H54 (cell line): Measurements from ENCODE around the gene SLC4A11.
"Not testable (repeated sequence)": the region's sequence is repeated elsewhere in the genome, so short reads cannot be mapped to it uniquely, and the experiment has no call there.

Source experiments
- DNase-seq: peaks from one replicate; pipeline ENCODE4 v3.0.0; 2011; ENCODE audit warnings: low spot score, mixed read lengths; ENCODE audit not compliant: insufficient read length
- FAIRE-seq: peaks from 3 replicates; lab custom pipeline; 2011; peaks lifted over from hg19 to GRCh38; lab: Jason Lieb, UNC
- POLR2A ChIP-seq: IDR thresholded peaks from 2 replicates; pipeline ENCODE4 v1.6.1; 2011; ENCODE audit warnings: low read depth, mild to moderate bottlenecking, low read length

SLC4A11 gene

DNA sequence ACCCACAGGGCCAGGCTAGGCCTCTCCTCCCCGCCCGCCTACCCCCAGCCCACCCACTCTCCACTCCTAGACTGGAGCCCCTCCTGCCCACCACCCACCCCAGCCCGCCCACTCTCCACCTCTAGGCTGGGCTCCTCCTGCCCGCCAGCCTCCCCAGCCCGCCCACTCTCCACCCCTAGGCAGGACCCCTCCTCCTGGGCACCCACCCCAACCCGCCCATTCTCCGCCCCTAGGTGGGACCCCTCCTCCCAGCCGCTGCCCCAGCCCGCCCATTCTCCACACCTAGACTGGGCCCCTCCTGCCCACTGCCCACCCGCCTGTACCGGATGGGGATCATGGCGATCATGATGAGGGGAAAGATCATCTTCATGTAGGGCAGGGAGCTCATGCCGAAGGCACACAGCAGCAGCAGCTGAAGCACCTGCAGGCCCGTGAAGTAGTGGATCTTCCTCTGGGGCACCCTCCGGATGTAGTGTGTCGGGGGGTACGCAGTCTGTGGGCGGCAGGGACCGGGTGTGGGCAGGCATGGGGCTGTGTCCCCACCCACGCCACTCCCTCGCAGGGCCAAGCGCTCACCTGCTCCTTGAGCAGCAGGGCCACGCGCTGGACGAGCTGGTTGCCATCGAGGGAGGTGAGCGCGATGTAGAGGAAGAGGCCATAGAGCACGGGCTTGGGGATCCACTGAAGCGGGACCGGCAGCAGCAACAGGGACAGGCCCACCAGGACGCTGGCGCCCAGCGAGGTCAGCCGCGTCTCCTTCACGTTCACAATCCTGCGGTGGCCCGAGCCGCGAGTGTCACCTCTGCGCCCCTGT lies 10.8 kb downstream of the SLC4A11 start:
- no peak for FAIRE-seq

GRCh38 chr20:3227506-3227905 lies 11.5 kb downstream of the SLC4A11 start:
- TF ChIP-seq POLR2A: no peak
- FAIRE-seq: no peak
- no peak for DNase-seq

More for the DNA sequence above, 10.8 kb downstream of the SLC4A11 start:
- no peak for DNase-seq
- no peak for TF ChIP-seq POLR2A

DNA sequence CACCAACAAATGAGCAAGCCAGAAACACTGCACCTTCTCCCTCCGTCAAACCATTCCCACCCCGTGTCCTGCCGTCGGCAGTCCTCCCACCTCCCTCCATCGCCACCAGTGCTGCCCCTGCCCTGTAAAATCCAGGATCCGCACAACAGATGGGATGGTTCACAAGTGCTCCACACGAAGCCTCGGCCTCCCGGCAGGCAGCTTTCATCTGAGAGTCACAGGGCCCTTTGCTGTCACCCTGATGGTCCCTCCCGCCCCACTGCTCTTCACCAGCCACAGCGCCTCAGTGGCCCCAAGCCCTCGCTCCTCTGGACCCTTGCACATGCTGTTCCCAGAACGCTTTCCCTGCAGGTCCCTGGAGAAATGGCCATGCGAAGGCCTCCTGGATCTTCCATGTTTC lies 12.1 kb downstream of the SLC4A11 start:
- TF ChIP-seq POLR2A: no peak
- DNase-seq: no peak
- no peak for FAIRE-seq

- TF ChIP-seq POLR2A: no peak
- DNase-seq (no peak), FAIRE-seq (no peak)
Observed at GRCh38 chr20:3226093-3226492, 12.9 kb downstream of the SLC4A11 start.

GRCh38 chr20:3224681-3225421 lies 14.1 kb downstream of the SLC4A11 start:
- DNase-seq (no peak), FAIRE-seq (no peak)
- no peak for TF ChIP-seq POLR2A

DNA sequence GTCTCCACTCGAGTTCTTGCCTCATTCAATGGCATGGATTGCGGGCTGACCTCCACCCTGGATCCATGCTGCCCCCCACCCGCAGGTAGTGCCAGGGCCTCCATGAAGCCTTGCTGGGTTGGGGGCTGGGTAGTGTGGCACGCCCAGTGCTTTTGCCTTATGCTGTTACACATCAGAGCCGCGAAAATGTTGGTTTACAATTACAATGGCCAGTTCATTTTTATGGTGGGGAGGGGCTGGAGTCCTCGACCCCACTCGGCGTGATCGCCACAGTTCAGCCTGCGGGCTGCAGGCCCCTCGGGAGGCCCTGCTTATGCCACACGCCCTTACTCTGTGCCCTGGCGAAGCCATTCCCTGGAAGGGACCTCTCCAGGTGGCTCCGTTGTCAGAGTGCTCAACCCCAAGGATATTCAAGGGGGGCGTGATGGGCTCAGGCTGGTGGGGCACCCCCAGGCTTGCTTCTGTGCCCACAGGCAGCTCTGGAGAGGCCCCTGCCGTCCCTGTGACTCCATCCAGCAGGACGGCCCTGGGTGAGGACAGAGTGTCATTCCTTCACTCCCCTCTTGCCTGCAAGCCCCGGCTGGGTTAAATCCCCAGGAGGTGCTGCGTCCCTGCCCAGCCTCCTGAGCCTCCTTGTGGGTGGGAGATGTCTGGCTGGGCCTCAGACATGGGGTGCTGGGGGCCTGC lies 14.9 kb downstream of the SLC4A11 start:
- TF ChIP-seq POLR2A: no peak
- FAIRE-seq (no peak), DNase-seq (no peak)

DNA sequence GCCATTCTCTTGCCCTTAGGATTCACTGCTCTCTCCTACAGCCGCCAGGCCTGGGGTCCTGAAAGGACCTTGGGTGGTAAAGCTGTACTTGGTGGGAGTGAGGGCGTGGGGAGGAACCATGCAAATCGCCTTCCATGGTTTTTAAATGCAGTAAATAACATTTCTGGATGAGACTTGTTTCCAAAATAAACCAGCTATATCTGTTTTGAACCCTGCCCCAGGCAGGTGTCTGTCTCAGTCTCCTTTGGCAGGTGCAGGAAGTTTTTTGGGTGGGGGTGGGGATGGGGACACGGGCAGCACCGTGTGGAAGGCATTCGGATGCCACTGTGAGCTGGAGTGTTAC lies 15.4 kb downstream of the SLC4A11 start:
- DNase-seq (no peak), FAIRE-seq (no peak)
- TF ChIP-seq POLR2A: no peak

DNA sequence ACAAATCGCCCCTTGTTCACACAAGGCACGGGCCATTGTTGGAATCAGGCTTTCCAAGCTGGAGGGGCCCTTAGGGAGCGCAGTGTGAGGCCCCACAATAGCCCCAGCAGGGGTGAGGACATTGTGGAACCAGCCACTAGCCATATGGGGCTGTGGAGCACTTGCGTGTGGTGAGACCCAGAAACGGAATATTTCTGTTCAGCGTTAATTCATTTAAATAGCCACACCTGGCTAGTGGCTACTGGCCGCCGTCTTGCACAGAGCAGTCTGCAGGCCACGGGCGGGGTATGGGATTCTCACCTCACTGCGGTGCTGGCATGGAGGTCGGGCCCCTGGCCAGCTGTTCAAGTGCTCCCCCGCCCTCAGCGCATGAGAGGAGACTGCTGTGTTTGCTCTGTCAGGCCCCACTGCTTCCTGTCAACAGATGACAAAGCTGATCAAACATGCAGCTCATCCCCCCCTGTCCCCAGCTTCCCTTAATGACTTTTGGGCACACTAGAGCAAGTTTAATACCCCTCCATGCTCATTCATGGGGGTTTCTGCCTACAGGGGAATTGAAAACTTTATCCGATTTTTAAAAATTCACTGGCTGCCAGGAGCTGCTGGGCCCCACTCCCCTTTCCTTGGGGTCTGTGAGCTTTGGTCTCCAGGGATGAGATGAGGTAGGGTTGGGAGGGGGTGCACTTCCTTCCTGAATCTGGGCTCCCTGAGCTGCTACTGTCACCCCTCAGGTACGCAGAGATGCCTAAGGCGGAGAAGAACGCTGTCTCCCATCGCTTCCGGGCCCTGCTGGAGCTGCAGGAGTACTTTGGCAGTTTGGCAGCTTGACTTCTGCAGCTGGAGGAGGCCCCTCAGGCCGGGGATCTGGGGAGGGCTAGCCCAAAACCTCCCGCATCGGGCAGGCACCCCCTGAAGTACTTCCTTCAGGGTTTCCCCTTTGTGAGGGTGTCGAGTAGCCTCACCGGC lies 16.1 kb downstream of the SLC4A11 start:
- no peak for DNase-seq
- no peak for FAIRE-seq
- TF ChIP-seq POLR2A: no peak

DNA sequence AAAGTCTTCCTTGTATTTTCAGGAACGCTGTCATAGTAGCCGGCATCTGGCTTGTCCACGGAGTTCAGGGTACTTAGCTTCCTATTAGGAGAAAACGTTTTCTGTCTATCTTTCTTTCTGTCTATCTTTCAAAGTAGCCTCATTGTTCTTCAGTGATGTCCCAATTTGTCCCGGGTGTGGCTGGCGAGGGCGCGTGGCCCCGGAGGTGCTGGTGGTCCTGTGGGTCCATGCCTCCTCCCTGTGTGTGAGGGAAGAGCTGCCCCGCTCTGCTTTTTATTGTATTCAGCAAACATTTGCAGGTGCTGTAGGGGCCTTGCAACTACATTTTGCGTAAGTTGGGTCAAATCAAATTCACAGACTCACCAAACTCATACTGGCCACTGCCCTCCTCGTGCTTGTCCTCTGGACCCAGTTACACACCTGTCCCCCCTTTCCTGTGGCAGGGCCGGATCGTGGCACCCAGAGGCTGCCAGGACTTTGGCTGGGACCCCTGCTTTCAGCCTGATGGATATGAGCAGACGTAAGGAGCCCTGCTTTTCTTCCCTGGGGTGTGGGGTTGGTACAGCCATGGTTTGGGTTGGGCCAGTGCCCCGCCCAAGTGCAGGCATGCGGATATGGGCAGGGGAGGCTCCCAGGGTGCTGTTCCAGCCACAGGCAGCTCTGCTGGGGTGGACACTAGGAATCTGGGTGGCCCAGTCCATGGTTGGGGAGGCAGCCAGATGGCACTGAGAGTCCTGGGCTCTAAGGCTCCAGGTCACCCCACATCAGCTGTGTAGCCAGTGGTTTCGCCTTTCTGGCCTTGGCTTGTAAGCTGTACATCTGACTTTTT lies 17.4 kb downstream of the SLC4A11 start:
- TF ChIP-seq POLR2A: no peak
- DNase-seq: no peak
- no peak for FAIRE-seq

- no peak for TF ChIP-seq POLR2A
- DNase-seq: no peak
- FAIRE-seq: no peak
Observed at GRCh38 chr20:3218307-3218988, 20.5 kb downstream of the SLC4A11 start.

DNA sequence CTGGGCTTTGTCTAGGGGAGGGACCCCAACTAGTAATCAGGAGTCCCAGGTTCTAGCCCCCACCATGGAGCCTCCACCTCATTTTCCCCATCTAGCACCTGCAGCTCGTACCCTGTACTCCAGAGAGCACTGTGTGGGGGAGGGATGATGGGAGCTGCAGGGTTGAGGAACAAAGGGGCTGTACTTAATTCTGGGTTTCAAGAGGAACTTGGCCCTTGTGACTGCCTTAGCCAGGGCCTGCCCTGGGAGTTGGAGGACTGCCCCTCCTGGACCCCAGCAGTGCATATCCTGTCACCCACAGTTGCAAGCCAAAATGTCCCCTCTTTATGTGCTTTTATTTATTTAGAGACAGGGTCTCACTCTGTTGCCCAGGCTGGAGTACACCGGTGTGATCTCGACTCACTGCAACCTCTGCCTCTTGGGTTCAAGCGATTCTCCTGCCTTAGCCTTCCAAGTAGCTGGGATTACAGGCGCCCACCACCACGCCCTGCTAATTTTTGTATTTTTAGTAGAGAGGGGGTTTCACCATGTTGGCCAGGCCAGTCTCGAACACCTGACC lies 23.6 kb downstream of the SLC4A11 start:
- not testable (repeated sequence) for FAIRE-seq, DNase-seq

DNA sequence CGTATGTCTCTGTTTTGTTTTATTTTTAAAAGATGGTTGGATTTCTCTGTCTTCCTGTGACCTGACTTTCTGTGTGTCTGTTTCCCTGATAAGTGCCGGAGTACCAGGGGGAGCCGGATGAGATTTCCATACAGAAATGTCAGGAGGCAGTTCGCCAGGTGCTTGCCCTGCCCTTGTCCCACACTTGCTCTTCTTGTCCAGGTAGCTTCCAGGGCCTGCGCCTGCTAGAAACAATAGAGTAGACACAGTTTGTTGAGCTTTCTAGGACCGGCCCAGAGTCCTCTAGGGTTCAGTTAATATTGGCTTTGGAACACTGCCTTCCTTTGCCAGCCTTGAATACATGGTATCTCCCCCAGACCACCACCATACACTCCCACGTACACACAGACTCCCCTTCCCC lies 25.8 kb downstream of the SLC4A11 start:
- DNase-seq (no peak), FAIRE-seq (no peak)
- no peak for TF ChIP-seq POLR2A
